ENCODE measurements around the gene MCU.
"Not testable (repeated sequence)": the region's sequence is repeated elsewhere in the genome, so short reads cannot be mapped to it uniquely, and the experiment has no call there.

Gene MCU

GRCh38 chr10:72912736-72913135, 220.8 kb downstream of the MCU start:
- no peak overlapping the region for H3K4me3 ChIP-seq (ENCODE audit: low read depth, low read length)
- DNase-seq (ENCODE audit: low read depth) = no peak
- no peak for TF ChIP-seq MYC (IDR thresholded peaks at IDR 0.05; ENCODE audit: low read depth, low read length)

GRCh38 chr10:72913287-72913686, 221.3 kb downstream of the MCU start:
- DNase-seq (ENCODE audit: low read depth) = peak; percentile 83
- no peak overlapping the region for H3K4me3 ChIP-seq (ENCODE audit: low read depth, low read length)
- TF ChIP-seq CTCF (IDR thresholded peaks at IDR 0.05; ENCODE audit: low read depth, low read length) = no peak
- peak; percentile 80 for TF ChIP-seq MYC (IDR thresholded peaks at IDR 0.05; ENCODE audit: low read depth, low read length)
- TF ChIP-seq MAX (IDR thresholded peaks at IDR 0.05; ENCODE audit: low read depth, low read length) = peak; percentile 79
- TF ChIP-seq POLR2A (IDR thresholded peaks at IDR 0.05; ENCODE audit: extremely low read depth, insufficient read length) = no peak

- DNase-seq (ENCODE audit: low read depth); H3K4me3 ChIP-seq (ENCODE audit: low read depth, low read length): not testable (repeated sequence)
Measured at GRCh38 chr10:72917201-72917600, 225.3 kb downstream of the MCU start.

GRCh38 chr10:72917803-72918332, 225.9 kb downstream of the MCU start:
- DNase-seq (ENCODE audit: low read depth); H3K4me3 ChIP-seq (ENCODE audit: low read depth, low read length): not testable (repeated sequence)

GRCh38 chr10:72918352-72918751, 226.4 kb downstream of the MCU start:
- TF ChIP-seq MAX (IDR thresholded peaks at IDR 0.05; ENCODE audit: low read depth, low read length) = no peak
- TF ChIP-seq POLR2A (IDR thresholded peaks at IDR 0.05; ENCODE audit: extremely low read depth, insufficient read length) = no peak
- TF ChIP-seq MYC (IDR thresholded peaks at IDR 0.05; ENCODE audit: low read depth, low read length) = no peak
- no peak for TF ChIP-seq CTCF (IDR thresholded peaks at IDR 0.05; ENCODE audit: low read depth, low read length)
- DNase-seq (ENCODE audit: low read depth) = no peak
- H3K4me3 ChIP-seq (ENCODE audit: low read depth, low read length) = no peak overlapping the region

GRCh38 chr10:72921147-72921683, 229.3 kb downstream of the MCU start:
- not testable (repeated sequence) for DNase-seq (ENCODE audit: low read depth); H3K4me3 ChIP-seq (ENCODE audit: low read depth, low read length)

- TF ChIP-seq POLR2A (IDR thresholded peaks at IDR 0.05; ENCODE audit: extremely low read depth, insufficient read length) (no peak), MYC (IDR thresholded peaks at IDR 0.05; ENCODE audit: low read depth, low read length) (no peak), MAX (IDR thresholded peaks at IDR 0.05; ENCODE audit: low read depth, low read length) (no peak), CTCF (IDR thresholded peaks at IDR 0.05; ENCODE audit: low read depth, low read length) (no peak)
- H3K4me3 ChIP-seq (ENCODE audit: low read depth, low read length) = no peak overlapping the region
- DNase-seq (ENCODE audit: low read depth) = no peak
Measured at GRCh38 chr10:72924351-72924750, 232.4 kb downstream of the MCU start.

GRCh38 chr10:72925951-72926465, 234.1 kb downstream of the MCU start:
- no peak for DNase-seq (ENCODE audit: low read depth)
- no peak overlapping the region for H3K4me3 ChIP-seq (ENCODE audit: low read depth, low read length)
- TF ChIP-seq POLR2A (IDR thresholded peaks at IDR 0.05; ENCODE audit: extremely low read depth, insufficient read length) (no peak), MAX (IDR thresholded peaks at IDR 0.05; ENCODE audit: low read depth, low read length) (no peak), MYC (IDR thresholded peaks at IDR 0.05; ENCODE audit: low read depth, low read length) (no peak), CTCF (IDR thresholded peaks at IDR 0.05; ENCODE audit: low read depth, low read length) (no peak)
